Kidney (tissue), 14 donors: ENCODE results near the gene POGZ. TPM values are rescaled to one million over a fixed set of nuclear protein-coding genes. Genes with fewer than 3 reads are reported as not detected.

ENCODE experiments used
- DNase-seq, 5 donors: peaks; one replicate each; pipeline ENCODE4 v3.0.0-alpha.2; 2013 to 2020
- FAIRE-seq: peaks from 2 replicates; lab custom pipeline; 2012; peaks lifted over from hg19 to GRCh38; lab: Jason Lieb, UNC
- H3K27ac ChIP-seq, 2 donors: one replicate each; pipeline ENCODE4 v1.7.0; 2013; ENCODE audit warnings: low read depth in 2 of 2, low read length in 2 of 2, inconsistent platforms in 1 of 2
- H3K27me3 ChIP-seq: one replicate; pipeline ENCODE4 v1.7.1; 2013; ENCODE audit warnings: low read length, inconsistent platforms; ENCODE audit not compliant: control insufficient read depth, insufficient read depth
- H3K36me3 ChIP-seq, 3 donors: one replicate each; pipeline versions ENCODE4 v1.7.0 to v1.7.1; 2013; ENCODE audit warnings: low read length in 3 of 3, control low read depth in 1 of 3, inconsistent platforms in 1 of 3; ENCODE audit not compliant: insufficient read depth in 3 of 3, control insufficient read depth in 2 of 3
- H3K4me1 ChIP-seq, 3 donors: one replicate each; pipeline versions ENCODE4 v1.7.0 to v1.7.1; 2013; ENCODE audit warnings: low read length in 3 of 3, inconsistent platforms in 1 of 3, low read depth in 1 of 3; ENCODE audit not compliant: control insufficient read depth in 2 of 3, insufficient read depth in 2 of 3
- H3K4me3 ChIP-seq, 3 donors: one replicate each; pipeline versions ENCODE4 v1.7.0 to v1.8.1; 2013; ENCODE audit warnings: low read length in 3 of 3, control low read depth in 1 of 3, inconsistent platforms in 1 of 3
- H3K9ac ChIP-seq, 3 donors: one replicate each; pipeline versions ENCODE4 v1.7.0 to v1.7.1; 2013; ENCODE audit warnings: low read length in 3 of 3, control low read depth in 1 of 3, inconsistent platforms in 1 of 3
- H3K9me3 ChIP-seq, 3 donors: one replicate each; pipeline versions ENCODE4 v1.7.0 to v1.7.1; 2013; ENCODE audit warnings: low read length in 3 of 3, control low read depth in 1 of 3, inconsistent platforms in 1 of 3; ENCODE audit not compliant: control insufficient read depth in 2 of 3, insufficient read depth in 1 of 3
- CTCF ChIP-seq: IDR thresholded peaks from 3 replicates; pipeline ENCODE4 v1.5.1; 2012; ENCODE audit warnings: mild to moderate bottlenecking, moderate library complexity, borderline replicate concordance; ENCODE audit not compliant: insufficient read depth; ENCODE audit errors: extremely low read depth
- intact Hi-C: fragments of 100-400 bp; cut with DNase I; formaldehyde crosslinking; loops from one replicate; pipeline ENCODE4 v1.11.1; 2022
- polyA plus RNA-seq: library from polyadenylated mRNA; stranded (reverse); fragments of 350-450 nt; fragmentation: Illumina TruSeq; extraction: RNeasy Lipid Tissue Mini Kit (QIAGEN cat#74804); gene quantifications from one replicate; pipeline ENCODE4 v1.2.3, GENCODE V29; 2014; ENCODE audit warnings: low read depth, low replicate concordance; ENCODE audit not compliant: insufficient read depth
- total RNA-seq: library from RNA; stranded (reverse); fragmentation: NEBNext Ultra II Directional; extraction: Animal tissue kit (Norgen Biotek cat#: 25700); gene quantifications from one replicate; pipeline ENCODE4 v1.2.1, GENCODE V29; 2021
- donor health status: control.
- donor health status: control.
- donor health status: control.
- donor health status: control.
- donor health status: control.
- donor health status: DM: yes; HTN: yes; CAD: no.
- donor health status: Normal renal cell carcinoma (clear cell type).

The POGZ gene
- total and polyA plus RNA-seq, 2 donors from 2014 or later, result 16.4 to 96.6 TPM

- H3K36me3 ChIP-seq, result peaks cover 28 to 50% (median 44%) of the 10 kb centered on the region in 3 donors
- intact Hi-C loops, result no loop called here
- H3K9me3 ChIP-seq, result no peaks in the 10 kb centered on the region
- H3K9ac ChIP-seq, result no peak overlapping the region
- DNase-seq, result no peak
- no peak for TF ChIP-seq CTCF
- H3K27ac ChIP-seq, result no peak overlapping the region
- no peaks in the 10 kb centered on the region for H3K4me1 ChIP-seq
- no peaks in the 10 kb centered on the region for H3K27me3 ChIP-seq
- no peak overlapping the region for H3K4me3 ChIP-seq
- no peak for FAIRE-seq
Measured at GRCh38 chr1:151428068-151428467, 31.2 kb downstream of the POGZ start.

- intact Hi-C loops, result no loop called here
- H3K27ac ChIP-seq, result no peak overlapping the region
- no peak overlapping the region for H3K4me3 ChIP-seq
- TF ChIP-seq CTCF, result no peak
- peaks cover 25 to 59% (median 40%) of the 10 kb centered on the region in 3 donors for H3K36me3 ChIP-seq
- H3K27me3 ChIP-seq, result no peaks in the 10 kb centered on the region
- H3K9me3 ChIP-seq, result no peaks in the 10 kb centered on the region
- no peaks in the 10 kb centered on the region for H3K4me1 ChIP-seq
- DNase-seq (no peak), FAIRE-seq (no peak)
- no peak overlapping the region for H3K9ac ChIP-seq
Measured at GRCh38 chr1:151425103-151425502, 34.2 kb downstream of the POGZ start.

GRCh38 chr1:151419819-151420218, 39.5 kb downstream of the POGZ start:
- no peak for TF ChIP-seq CTCF
- intact Hi-C loops, result no loop called here
- H3K27me3 ChIP-seq, result no peaks in the 10 kb centered on the region
- H3K27ac ChIP-seq, result no peak overlapping the region
- peaks cover 8 to 39% (median 22%) of the 10 kb centered on the region in 3 donors for H3K36me3 ChIP-seq
- no peaks in the 10 kb centered on the region for H3K4me1 ChIP-seq
- no peak for FAIRE-seq
- no peak overlapping the region for H3K9ac ChIP-seq
- H3K9me3 ChIP-seq, result no peaks in the 10 kb centered on the region
- no peak for DNase-seq
- no peak overlapping the region for H3K4me3 ChIP-seq

GRCh38 chr1:151418081-151418480, 41.2 kb downstream of the POGZ start:
- no peak overlapping the region for H3K27ac ChIP-seq
- no peak for TF ChIP-seq CTCF
- no peak overlapping the region for H3K4me3 ChIP-seq
- DNase-seq (no peak), FAIRE-seq (no peak)
- peaks cover 6 to 35% (median 10%) of the 10 kb centered on the region in 3 donors for H3K36me3 ChIP-seq
- H3K9me3 ChIP-seq, result no peaks in the 10 kb centered on the region
- no peak overlapping the region for H3K9ac ChIP-seq
- no peaks in the 10 kb centered on the region for H3K4me1 ChIP-seq
- no peaks in the 10 kb centered on the region for H3K27me3 ChIP-seq
- intact Hi-C loops, result no loop called here
